Choroid plexus epithelial cell (primary cell): ENCODE data around the gene CELF3.

Experiments used
- DNase-seq: peaks from one replicate; pipeline ENCODE4 v3.0.0-alpha.2; 2010; ENCODE audit warnings: low read depth
- H3K4me3 ChIP-seq: 2 replicates; pipeline ENCODE4 v1.5.1; 2011; ENCODE audit warnings: low read depth, mild to moderate bottlenecking, control low read depth, low read length, moderate library complexity
- TF ChIP-seq, protein P1 (sequence below): conservative IDR thresholded peaks from 2 replicates; pipeline ENCODE4 v1.5.1; 2011; ENCODE audit warnings: low read depth, mild to moderate bottlenecking, control low read depth, inconsistent platforms, low read length, moderate library complexity

The CELF3 gene

DNA sequence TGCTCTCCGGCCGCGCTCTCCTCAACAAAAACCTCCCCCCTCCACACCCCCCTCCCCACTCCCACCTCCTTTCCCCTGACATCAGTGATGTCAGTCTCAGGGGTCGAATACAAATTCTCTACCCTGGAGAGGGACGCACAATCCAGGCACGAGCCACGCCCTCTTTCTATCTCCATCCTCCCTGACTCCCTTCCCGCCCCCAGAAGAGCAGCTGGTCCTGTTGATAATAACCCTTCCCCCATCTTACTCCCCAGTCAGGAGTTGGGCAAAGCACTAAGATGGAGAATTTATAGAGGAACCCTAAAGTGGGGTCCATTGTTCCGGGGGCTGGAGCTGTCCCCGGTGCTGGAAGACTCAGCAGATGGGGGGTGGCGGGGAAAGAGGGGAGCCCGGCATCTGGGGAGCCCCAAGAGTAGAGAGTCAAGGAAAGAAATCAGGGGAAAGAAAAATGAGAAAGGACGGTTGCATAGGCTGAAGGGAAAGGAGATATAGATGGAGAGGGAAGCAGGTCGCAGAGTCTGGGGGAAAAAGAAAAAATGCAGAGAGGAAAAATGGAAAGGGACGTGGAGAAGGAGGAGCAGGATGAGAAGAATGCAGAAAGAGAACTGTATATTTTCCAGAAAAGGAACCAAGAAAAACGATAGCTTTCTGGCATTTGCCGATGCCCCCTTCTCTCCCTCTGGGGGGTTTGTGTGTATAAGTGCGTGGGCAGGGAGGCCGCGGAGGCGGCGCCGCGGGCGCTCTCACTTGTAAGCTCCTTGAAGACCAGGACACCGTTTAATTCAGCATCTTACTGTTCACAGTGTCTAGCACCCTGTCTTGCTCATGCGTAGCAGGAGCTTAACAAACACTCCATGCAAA lies at the start of gene CELF3:
Gene CELF3, minus strand, starts transcription at position 33 of the 861 bp plus-strand sequence. CDS start 783 bp downstream, outside the sequence.
- H3K4me3 ChIP-seq: no peak within 1 kb of the TSS
- peak; percentile 9 for DNase-seq
- TF ChIP-seq, protein P1, sequence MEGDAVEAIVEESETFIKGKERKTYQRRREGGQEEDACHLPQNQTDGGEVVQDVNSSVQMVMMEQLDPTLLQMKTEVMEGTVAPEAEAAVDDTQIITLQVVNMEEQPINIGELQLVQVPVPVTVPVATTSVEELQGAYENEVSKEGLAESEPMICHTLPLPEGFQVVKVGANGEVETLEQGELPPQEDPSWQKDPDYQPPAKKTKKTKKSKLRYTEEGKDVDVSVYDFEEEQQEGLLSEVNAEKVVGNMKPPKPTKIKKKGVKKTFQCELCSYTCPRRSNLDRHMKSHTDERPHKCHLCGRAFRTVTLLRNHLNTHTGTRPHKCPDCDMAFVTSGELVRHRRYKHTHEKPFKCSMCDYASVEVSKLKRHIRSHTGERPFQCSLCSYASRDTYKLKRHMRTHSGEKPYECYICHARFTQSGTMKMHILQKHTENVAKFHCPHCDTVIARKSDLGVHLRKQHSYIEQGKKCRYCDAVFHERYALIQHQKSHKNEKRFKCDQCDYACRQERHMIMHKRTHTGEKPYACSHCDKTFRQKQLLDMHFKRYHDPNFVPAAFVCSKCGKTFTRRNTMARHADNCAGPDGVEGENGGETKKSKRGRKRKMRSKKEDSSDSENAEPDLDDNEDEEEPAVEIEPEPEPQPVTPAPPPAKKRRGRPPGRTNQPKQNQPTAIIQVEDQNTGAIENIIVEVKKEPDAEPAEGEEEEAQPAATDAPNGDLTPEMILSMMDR: no peak

DNA sequence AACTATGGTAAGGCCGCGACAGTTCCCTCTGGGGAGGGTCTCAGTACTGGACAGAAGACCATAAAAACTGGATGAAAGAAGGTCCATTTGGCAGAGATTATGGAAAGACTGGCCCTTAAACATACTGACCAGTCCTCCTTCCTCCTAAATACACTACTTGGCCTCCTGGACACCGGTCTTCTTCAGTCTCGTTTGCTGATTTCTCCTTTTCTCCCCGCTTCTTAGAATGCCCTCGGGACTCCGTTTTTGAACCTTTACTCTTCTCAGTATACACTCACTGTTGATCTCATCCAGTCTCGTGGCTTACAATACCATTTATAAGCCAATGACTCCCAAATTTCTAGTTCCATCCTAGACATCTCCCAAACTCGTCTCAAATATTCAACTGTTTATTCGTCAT lies 47.4 kb upstream of the CELF3 start:
- TF ChIP-seq, protein P1: no peak
- peak; percentile 4 for DNase-seq
- H3K4me3 ChIP-seq: peak overlapping the region; percentile 95

DNA sequence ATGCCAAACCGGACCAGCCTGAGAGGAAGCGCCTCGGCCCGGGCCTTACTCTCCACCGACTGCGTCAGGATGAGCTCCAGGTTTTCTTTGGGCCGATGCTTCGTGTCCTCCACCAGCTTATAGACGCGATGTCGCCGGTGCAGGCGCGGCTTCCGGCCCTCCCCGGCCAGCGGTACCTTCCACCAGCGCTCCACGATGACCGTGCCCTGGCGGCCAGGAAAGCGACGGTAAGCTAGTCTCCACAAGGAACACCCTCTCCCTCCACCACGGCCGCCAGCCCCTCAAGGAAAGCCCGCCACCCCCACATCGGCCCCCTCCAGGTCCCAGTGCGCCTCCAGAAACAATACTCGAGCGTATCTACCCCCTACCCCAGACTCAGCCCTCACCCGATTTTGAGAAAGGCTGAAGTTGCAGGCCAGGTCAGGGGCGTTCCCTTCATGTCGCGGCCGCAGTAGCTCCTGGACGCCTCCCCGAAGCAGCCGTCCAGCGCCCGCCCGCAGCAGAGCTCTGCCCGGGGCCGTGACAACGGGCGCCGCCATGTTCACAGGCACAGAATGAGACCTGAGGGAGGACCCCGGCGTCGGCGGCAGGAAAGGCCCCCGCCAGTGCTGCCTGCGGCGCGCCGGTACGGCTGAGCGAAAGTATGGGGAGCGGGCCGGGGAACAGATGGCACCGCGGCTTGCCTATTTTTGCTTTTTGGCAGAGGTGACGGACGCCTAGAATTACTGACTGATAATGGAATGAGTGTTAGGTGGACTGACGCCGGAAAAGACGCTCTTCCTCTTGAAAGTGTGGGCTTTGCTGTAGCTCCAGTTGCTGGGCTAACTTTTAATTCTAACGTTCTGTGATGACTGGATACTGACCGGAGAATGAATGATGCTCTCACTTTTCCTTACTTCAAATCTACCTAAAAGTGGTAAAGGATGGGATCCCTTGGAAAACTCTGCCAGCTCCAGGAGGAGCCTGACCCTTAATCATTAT lies 46.6 kb upstream of the CELF3 start, which contains the start of gene MRPL9:
Gene MRPL9, minus strand, starts transcription at position 556 of the 981 bp plus-strand sequence. Its CDS starts 17 bp downstream, at position 539.
- peak within 1 kb of the TSS; percentile 95 for H3K4me3 ChIP-seq
- TF ChIP-seq, protein P1: no peak
- peak; percentile 77 for DNase-seq

DNA sequence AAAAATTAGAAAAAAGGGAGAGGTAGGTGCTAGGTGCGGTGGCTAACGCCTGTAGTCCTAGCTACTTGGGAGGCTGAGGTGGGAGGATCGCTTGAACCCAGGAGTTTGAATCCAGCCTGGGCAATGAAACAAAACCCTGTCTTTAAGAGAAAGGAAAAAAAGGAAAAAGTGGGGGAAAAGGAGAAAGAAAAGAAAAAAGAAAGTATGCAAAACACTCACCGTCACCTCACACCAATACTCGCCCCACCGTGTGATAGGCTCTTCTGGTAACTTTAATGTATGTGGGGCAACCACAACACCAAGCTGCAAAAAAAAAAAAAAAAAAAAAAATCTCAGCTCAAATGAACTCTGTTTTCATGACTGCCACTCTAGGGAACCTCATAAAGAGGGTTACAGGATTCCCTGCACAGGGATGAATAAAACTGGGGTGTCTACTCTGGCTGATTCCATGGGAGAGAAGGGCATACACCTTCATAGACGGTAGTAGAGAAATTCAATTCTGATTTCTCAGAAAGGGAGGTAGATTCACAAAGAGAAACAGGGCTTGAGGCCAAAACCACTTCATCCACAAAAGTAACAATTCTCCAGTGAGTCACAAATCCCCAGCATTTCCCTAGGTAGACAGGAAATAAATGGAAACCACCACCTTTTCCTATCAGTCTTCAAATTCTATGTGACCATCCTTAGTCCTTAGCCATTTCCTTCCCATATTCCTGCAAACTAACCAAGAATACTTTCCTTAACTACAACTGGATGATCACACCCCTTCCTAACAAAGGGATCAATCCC lies 44.2 kb upstream of the CELF3 start:
- no peak for DNase-seq
- H3K4me3 ChIP-seq: no peak overlapping the region
- TF ChIP-seq, protein P1: no peak

DNA sequence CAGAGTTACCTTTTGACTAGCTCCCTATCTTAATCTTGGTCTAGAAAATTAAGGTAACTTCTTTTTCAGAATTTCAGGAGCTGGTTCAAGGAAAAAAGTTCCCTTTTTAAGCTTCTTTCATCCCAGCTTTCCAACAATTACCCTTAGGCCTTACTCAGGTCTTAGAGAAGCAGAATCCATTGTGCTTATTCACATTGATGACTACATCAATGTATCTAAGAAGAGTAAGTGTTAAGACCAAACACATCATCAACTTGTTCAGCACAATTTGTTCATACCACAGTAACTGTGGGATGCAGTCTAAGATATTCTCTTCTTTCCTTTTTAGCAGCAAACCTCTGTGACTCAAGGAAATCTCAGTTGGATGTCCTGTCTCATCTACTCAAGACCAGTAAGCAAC lies 42.6 kb upstream of the CELF3 start:
- TF ChIP-seq, protein P1: no peak
- no peak for DNase-seq
- no peak overlapping the region for H3K4me3 ChIP-seq

DNA sequence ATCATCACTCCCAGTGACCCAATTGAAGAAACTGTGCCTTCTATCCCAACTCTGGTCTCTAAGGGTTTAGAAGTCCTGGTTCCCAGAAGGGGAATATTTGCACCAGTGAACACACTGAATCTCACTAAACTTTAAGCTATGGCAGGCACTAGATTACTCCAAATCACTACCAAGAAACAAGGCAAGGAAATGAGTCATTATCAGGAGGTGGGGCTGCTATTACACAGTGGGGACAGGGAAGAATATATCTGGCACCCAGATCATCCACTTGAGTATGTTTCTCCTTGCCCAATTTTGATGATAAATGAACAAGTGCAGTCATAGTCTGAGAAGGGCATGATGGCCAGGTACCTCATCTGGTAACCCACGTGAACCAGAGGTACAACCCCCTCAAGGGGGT lies 39.7 kb upstream of the CELF3 start:
- TF ChIP-seq, protein P1: no peak
- DNase-seq: peak; percentile 33
- no peak overlapping the region for H3K4me3 ChIP-seq
